Measurements from ENCODE around the gene SLC32A1. TPM values are rescaled to one million over a fixed set of nuclear protein-coding genes. Genes with fewer than 3 reads are reported as not detected.

Gene SLC32A1
- total RNA-seq, 1 experiment from 2014 or later: 0.24 TPM

DNA sequence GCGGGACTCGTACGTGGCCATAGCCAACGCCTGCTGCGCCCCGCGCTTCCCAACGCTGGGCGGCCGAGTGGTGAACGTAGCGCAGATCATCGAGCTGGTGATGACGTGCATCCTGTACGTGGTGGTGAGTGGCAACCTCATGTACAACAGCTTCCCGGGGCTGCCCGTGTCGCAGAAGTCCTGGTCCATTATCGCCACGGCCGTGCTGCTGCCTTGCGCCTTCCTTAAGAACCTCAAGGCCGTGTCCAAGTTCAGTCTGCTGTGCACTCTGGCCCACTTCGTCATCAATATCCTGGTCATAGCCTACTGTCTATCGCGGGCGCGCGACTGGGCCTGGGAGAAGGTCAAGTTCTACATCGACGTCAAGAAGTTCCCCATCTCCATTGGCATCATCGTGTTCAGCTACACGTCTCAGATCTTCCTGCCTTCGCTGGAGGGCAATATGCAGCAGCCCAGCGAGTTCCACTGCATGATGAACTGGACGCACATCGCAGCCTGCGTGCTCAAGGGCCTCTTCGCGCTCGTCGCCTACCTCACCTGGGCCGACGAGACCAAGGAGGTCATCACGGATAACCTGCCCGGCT lies 3.4 kb downstream of the SLC32A1 start:
- no peak overlapping the region for H4K5ac ChIP-seq (ENCODE audit: insufficient read length, low read depth, low read length)
- H4K20me1 ChIP-seq (ENCODE audit: control insufficient read depth, insufficient read depth, insufficient read length): no peaks in the 10 kb centered on the region
- H2BK12ac ChIP-seq (ENCODE audit: insufficient read length, low read depth, low read length): no peak overlapping the region
- peaks cover 99% of the 10 kb centered on the region for H3K27me3 Mint-ChIP-seq (ENCODE audit: low read depth)
- peak overlapping the region; percentile 1 for H3K18ac ChIP-seq (ENCODE audit: insufficient read length, low read depth, low read length)
- peaks cover 4 to 7% of the 10 kb centered on the region in 2 experiments; a peak in 4 of 5 replicates for H3K9me3 Mint-ChIP-seq
- no peaks in the 10 kb centered on the region for H3K79me2 ChIP-seq (ENCODE audit: insufficient read depth, low read length)
- no peak overlapping the region for H4K91ac ChIP-seq (ENCODE audit: insufficient read length, low read depth, low read length)
- H3K4me1 Mint-ChIP-seq: peaks cover 60 to 70% of the 10 kb centered on the region in 2 experiments
- H3K27me3 ChIP-seq (ENCODE audit: insufficient read depth, low read length): peaks cover 74% of the 10 kb centered on the region
- DNase-seq: no peak
- H3K23me2 ChIP-seq (ENCODE audit: insufficient read length, low read depth, low read length, poor library complexity, severe bottlenecking): peaks cover 34% of the 10 kb centered on the region
- no peak overlapping the region for H3K9ac ChIP-seq (ENCODE audit: extremely low read depth, insufficient read length, low read length)
- H4K8ac ChIP-seq (replicated peaks; ENCODE audit: insufficient read length, low read depth, low read length): no peak overlapping the region
- H3K36me3 Mint-ChIP-seq (ENCODE audit: insufficient read depth in 1 of 3, low read depth in 3 of 3): peaks cover 0 to 2% (median 0%) of the 10 kb centered on the region in 3 experiments; a peak in 1 of 7 replicates
- no peak overlapping the region for H2BK20ac ChIP-seq (ENCODE audit: low read depth, low read length, poor library complexity, severe bottlenecking)
- H2AFZ ChIP-seq (ENCODE audit: low read length): no peak overlapping the region
- peaks cover 10% of the 10 kb centered on the region; the same call in 1 of the 2 replicates for H3K4me1 ChIP-seq (ENCODE audit: insufficient read depth, low read length)
- no peak overlapping the region for H3K56ac ChIP-seq (ENCODE audit: insufficient read length, low read depth, low read length)
- WGBS (ENCODE audit: extremely low coverage, insufficient read length, low lambda C conversion rate): no CpG with 5 or more reads among the region's 46 CpGs
- no peak overlapping the region for H2AK5ac ChIP-seq (ENCODE audit: insufficient read length, low read length)
- no peak overlapping the region for H3T11ph ChIP-seq (ENCODE audit: low read length)
- H3K4ac ChIP-seq (ENCODE audit: low read depth, low read length): no peak overlapping the region
- H2BK120ac ChIP-seq (ENCODE audit: low read depth, low read length, poor library complexity, severe bottlenecking): no peak overlapping the region
- H3K4me2 ChIP-seq (ENCODE audit: insufficient read depth, insufficient read length, low read length): peak overlapping the region; percentile 58
- no peaks in the 10 kb centered on the region for H3K9me3 ChIP-seq (ENCODE audit: control insufficient read depth, low read depth, low read length)
- H3K4me3 Mint-ChIP-seq: peak overlapping the region; percentile 53 to 78
- H2BK15ac ChIP-seq (ENCODE audit: low read depth, low read length): no peak overlapping the region
- H3K14ac ChIP-seq (ENCODE audit: insufficient read depth, low read length): no peak overlapping the region
- H3K79me1 ChIP-seq (ENCODE audit: insufficient read depth, low read depth, low read length, poor library complexity, severe bottlenecking): no peaks in the 10 kb centered on the region
- TF ChIP-seq, protein P1, sequence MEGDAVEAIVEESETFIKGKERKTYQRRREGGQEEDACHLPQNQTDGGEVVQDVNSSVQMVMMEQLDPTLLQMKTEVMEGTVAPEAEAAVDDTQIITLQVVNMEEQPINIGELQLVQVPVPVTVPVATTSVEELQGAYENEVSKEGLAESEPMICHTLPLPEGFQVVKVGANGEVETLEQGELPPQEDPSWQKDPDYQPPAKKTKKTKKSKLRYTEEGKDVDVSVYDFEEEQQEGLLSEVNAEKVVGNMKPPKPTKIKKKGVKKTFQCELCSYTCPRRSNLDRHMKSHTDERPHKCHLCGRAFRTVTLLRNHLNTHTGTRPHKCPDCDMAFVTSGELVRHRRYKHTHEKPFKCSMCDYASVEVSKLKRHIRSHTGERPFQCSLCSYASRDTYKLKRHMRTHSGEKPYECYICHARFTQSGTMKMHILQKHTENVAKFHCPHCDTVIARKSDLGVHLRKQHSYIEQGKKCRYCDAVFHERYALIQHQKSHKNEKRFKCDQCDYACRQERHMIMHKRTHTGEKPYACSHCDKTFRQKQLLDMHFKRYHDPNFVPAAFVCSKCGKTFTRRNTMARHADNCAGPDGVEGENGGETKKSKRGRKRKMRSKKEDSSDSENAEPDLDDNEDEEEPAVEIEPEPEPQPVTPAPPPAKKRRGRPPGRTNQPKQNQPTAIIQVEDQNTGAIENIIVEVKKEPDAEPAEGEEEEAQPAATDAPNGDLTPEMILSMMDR (conservative IDR thresholded peaks at IDR 0.05): no peak
- no peak overlapping the region for H3K27ac Mint-ChIP-seq
- H3K27ac ChIP-seq (ENCODE audit: insufficient read length, low read depth, low read length): no peak overlapping the region
- no peak overlapping the region for H3K23ac ChIP-seq (ENCODE audit: insufficient read length, low read depth, low read length)
- no peak overlapping the region for H2BK5ac ChIP-seq (ENCODE audit: insufficient read length, low read length)

Data from H9 (cell line).